ENCODE data around the gene AMTN. TPM values are rescaled to one million over a fixed set of nuclear protein-coding genes. Genes with fewer than 3 reads are reported as not detected.

The AMTN gene
- total RNA-seq, 4 donors from 2014 or later = not detected

- no peaks in the 10 kb centered on the region for H3K9me3 ChIP-seq
- H3K36me3 ChIP-seq = no peaks in the 10 kb centered on the region
- H3K4me1 ChIP-seq = peaks cover 0 to 7% (median 2%) of the 10 kb centered on the region in 4 donors
- 83% methylated on average over 1 of the region's 1 CpG for WGBS
- H3K27ac ChIP-seq (replicated peaks in 1 of 4) = no peak overlapping the region
- intact Hi-C loops (cut with DNase I) = no loop called here
- no peaks in the 10 kb centered on the region for H3K27me3 ChIP-seq
- DNase-seq (ENCODE audit: extremely low spot score) = no peak
- TF ChIP-seq POLR2A (IDR thresholded peaks at IDR 0.05; ENCODE audit: low read depth) = no peak
- TF ChIP-seq POLR2AphosphoS5 (IDR thresholded peaks at IDR 0.05) = no peak
- no peak for TF ChIP-seq EP300 (IDR thresholded peaks at IDR 0.05)
- TF ChIP-seq CTCF (IDR thresholded peaks at IDR 0.05) = no peak
- no peak overlapping the region for H3K4me3 ChIP-seq
Observed at GRCh38 chr4:70556856-70557255, 38.5 kb downstream of the AMTN start.

DNA sequence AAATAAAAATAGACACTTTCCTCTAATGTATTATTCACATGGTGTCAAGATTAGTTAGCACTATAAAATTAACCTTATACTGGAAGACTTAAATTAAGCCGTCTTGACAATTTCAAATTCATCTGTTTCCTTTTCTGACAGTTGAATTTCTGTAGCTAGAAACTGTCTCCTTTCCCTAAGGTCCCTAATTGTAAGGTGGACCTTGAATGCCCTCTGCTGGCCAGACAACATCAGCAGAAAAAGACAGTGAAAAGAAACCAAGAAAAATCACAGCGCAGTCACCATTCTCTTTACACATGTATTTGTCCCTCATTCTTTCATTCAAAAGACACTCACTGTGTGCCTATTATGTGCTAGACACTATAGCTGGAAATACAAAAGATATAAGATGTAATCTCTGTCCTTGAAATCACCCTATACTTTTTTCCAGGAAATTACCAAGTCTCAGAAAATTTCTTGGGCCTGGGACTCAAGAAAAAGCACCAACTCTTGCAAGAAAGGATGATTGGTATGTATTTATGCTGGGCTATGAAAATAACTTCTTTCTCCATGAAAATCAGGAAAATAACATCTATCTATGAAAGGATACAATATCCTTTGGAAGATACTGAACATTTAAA is 41.0 kb downstream of the AMTN start:
- no peak overlapping the region for H3K27ac ChIP-seq (replicated peaks in 1 of 4)
- peaks cover 0 to 7% (median 2%) of the 10 kb centered on the region in 4 donors for H3K4me1 ChIP-seq
- WGBS = 20% methylated on average over 2 of the region's 2 CpGs
- TF ChIP-seq POLR2AphosphoS5 (IDR thresholded peaks at IDR 0.05) = no peak
- TF ChIP-seq EP300 (IDR thresholded peaks at IDR 0.05) = no peak
- TF ChIP-seq POLR2A (IDR thresholded peaks at IDR 0.05; ENCODE audit: low read depth) = no peak
- TF ChIP-seq CTCF (IDR thresholded peaks at IDR 0.05) = peak; percentile 47 to 76 (median 71)
- intact Hi-C loops (cut with DNase I) = no loop called here
- H3K9me3 ChIP-seq = no peaks in the 10 kb centered on the region
- no peak for DNase-seq (ENCODE audit: extremely low spot score)
- H3K27me3 ChIP-seq = no peaks in the 10 kb centered on the region
- no peak overlapping the region for H3K4me3 ChIP-seq
- H3K36me3 ChIP-seq = no peaks in the 10 kb centered on the region

DNA sequence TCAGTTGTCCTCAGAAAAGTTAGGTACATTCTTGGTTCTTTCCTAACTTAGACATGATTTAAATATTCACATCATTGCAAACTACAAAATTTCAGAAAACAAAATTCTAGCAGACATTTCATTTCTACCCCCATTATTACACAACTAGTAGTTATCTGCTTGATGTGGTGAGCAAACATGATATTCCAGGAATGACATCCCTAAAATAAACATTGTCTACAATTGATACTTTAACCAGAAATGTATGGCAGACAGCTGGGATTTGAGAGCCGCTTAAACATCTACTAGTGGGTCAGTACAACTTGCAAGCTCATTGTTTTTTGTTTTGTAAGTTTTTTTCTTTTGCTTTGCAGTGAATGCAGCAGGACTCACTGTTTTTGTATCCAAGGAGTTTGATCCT is 41.6 kb downstream of the AMTN start:
- H3K9me3 ChIP-seq = no peaks in the 10 kb centered on the region
- 93% methylated on average over 1 of the region's 1 CpG for WGBS
- no peak overlapping the region for H3K4me3 ChIP-seq
- no peak for TF ChIP-seq POLR2AphosphoS5 (IDR thresholded peaks at IDR 0.05)
- TF ChIP-seq EP300 (IDR thresholded peaks at IDR 0.05) = no peak
- TF ChIP-seq CTCF (IDR thresholded peaks at IDR 0.05) = no peak
- no peak for TF ChIP-seq POLR2A (IDR thresholded peaks at IDR 0.05; ENCODE audit: low read depth)
- no peak overlapping the region for H3K27ac ChIP-seq (replicated peaks in 1 of 4)
- H3K27me3 ChIP-seq = no peaks in the 10 kb centered on the region
- DNase-seq (ENCODE audit: extremely low spot score) = no peak
- intact Hi-C loops (cut with DNase I) = no loop called here
- H3K4me1 ChIP-seq = peaks cover 0 to 7% (median 2%) of the 10 kb centered on the region in 4 donors
- no peaks in the 10 kb centered on the region for H3K36me3 ChIP-seq

DNA sequence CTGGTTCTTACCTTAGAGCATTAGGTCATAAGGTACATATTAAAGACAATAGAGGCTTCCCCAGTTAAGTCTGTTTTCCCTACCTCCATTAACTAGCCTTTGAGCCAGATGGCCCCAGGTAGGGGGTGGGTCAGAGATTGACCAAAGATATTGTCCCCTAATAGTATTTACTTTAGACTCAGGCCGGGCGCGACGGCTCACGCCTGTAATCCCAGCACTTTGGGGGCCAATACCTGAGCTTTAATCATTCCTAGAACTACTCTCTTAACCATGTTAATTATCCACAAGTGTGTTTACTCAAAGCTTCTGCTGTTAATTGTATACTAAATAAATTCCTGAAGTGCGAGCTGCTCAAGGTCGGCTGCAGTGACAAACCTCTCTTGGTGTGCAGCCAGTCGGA is 45.7 kb downstream of the AMTN start:
- TF ChIP-seq POLR2AphosphoS5 (IDR thresholded peaks at IDR 0.05) = no peak
- no peak for TF ChIP-seq POLR2A (IDR thresholded peaks at IDR 0.05; ENCODE audit: low read depth)
- no peak for TF ChIP-seq EP300 (IDR thresholded peaks at IDR 0.05)
- TF ChIP-seq CTCF (IDR thresholded peaks at IDR 0.05) = no peak
- no peaks in the 10 kb centered on the region for H3K36me3 ChIP-seq
- H3K27ac ChIP-seq (replicated peaks in 1 of 4) = no peak overlapping the region
- intact Hi-C loops (cut with DNase I) = no loop called here
- 85% methylated on average over 8 of the region's 8 CpGs for WGBS
- peaks cover 0 to under 1% (median 0%) of the 10 kb centered on the region in 4 donors for H3K4me1 ChIP-seq
- no peaks in the 10 kb centered on the region for H3K9me3 ChIP-seq
- no peak for DNase-seq (ENCODE audit: extremely low spot score)
- H3K27me3 ChIP-seq = no peaks in the 10 kb centered on the region
- H3K4me3 ChIP-seq = no peak overlapping the region

- H3K4me1 ChIP-seq = no peaks in the 10 kb centered on the region
- H3K4me3 ChIP-seq = no peak overlapping the region
- WGBS = 81% methylated on average over 2 of the region's 2 CpGs
Observed at GRCh38 chr4:70570796-70571195, 52.4 kb downstream of the AMTN start.

More at GRCh38 chr4:70570796-70571195, 52.4 kb downstream of the AMTN start:
- intact Hi-C loops (cut with DNase I) = no loop called here
- H3K27me3 ChIP-seq = no peaks in the 10 kb centered on the region
- H3K9me3 ChIP-seq = no peaks in the 10 kb centered on the region
- no peak overlapping the region for H3K27ac ChIP-seq (replicated peaks in 1 of 4)
- no peak for DNase-seq (ENCODE audit: extremely low spot score)
- TF ChIP-seq POLR2A (IDR thresholded peaks at IDR 0.05; ENCODE audit: low read depth) = no peak
- no peak for TF ChIP-seq CTCF (IDR thresholded peaks at IDR 0.05)
- TF ChIP-seq EP300 (IDR thresholded peaks at IDR 0.05) = no peak
- no peak for TF ChIP-seq POLR2AphosphoS5 (IDR thresholded peaks at IDR 0.05)
- H3K36me3 ChIP-seq = no peaks in the 10 kb centered on the region
